Measurements from ENCODE around the gene GNAO1. TPM values are rescaled to one million over a fixed set of nuclear protein-coding genes. Genes with fewer than 3 reads are reported as not detected.

Gene GNAO1
- polyA plus RNA-seq, 1 of the 3 experiments (the other 2 are of a cell fraction), result 0.30 TPM

DNA sequence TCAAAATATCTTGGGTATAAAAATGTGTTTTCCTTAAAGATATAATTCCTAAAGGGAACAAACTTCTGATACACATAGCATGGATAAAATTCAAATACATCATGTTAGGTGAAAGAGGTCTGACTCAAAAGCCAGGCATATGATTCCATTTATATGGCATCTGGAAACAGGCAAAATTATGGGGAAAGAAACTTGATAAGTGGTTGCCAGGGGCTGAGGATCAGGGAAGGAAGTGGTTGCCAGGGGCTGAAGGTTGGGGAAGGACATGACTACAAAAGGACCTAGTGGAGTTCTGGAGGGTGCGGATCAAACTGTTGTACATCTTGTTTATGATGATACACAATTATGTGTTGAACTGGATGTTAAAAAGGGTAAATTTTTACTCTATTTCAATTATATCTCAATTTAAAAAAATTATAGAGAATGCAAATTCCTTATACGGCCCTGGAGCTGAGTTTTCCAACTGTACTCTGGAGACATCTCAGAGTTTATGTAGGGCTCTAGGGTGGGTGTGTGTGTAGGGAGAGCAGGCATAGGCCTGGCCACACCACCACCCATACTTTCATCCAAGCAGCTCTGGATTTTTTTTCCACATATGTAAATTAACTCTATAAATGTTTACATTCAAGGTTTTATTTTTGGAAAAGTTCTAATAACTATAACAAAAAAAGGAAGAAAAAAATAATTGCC is 179.0 kb downstream of the GNAO1 start:
- no peak overlapping the region; a peak in 1 of 4 replicates for H3K27ac ChIP-seq (ENCODE audit: low read depth in 2 of 2, low read length in 1 of 2)
- WGBS (ENCODE audit: low lambda C conversion rate), result 91% methylated on average over 2 of the region's 2 CpGs
- H3K27me3 ChIP-seq (ENCODE audit: insufficient read depth), result no peaks in the 10 kb centered on the region
- H3K9ac ChIP-seq, result no peak overlapping the region
- DNase-seq, result peak; percentile 63
- TF ChIP-seq TCF12 (IDR thresholded peaks at IDR 0.05) (peak; percentile 30; the same call in 1 of the 2 replicates), FOSL2 (IDR thresholded peaks at IDR 0.05; ENCODE audit: borderline replicate concordance, low read depth) (no peak)
- ChIA-PET CTCF (interaction anchor here (0.7 to 2.6 kb wide), 5 partner anchors 9 to 57 kb away, joined by 3 to 13 read pairs (median 3); no protein-coding TSS in a partner anchor), POLR2A (no interaction called here)
- no peaks in the 10 kb centered on the region for H3F3A ChIP-seq (replicated peaks; ENCODE audit: insufficient read depth)
- peaks cover 25% of the 10 kb centered on the region for H3K79me2 ChIP-seq (ENCODE audit: insufficient read depth)
- H2AFZ ChIP-seq (ENCODE audit: low read depth), result no peak overlapping the region
- H3K9me3 ChIP-seq, result no peaks in the 10 kb centered on the region
- no peak overlapping the region for H3K4me3 ChIP-seq (ENCODE audit: low read depth in 2 of 2, low read length in 1 of 2)
- H3K4me2 ChIP-seq, result no peak overlapping the region
- H3K4me1 ChIP-seq (ENCODE audit: control insufficient read depth in 1 of 2, insufficient read depth in 2 of 2, low read depth in 1 of 2, low read length in 1 of 2), result peaks cover 9 to 18% of the 10 kb centered on the region in 2 experiments
- H3K36me3 ChIP-seq (replicated peaks in 1 of 2; ENCODE audit: control insufficient read depth in 1 of 2, insufficient read depth in 2 of 2, low read length in 1 of 2), result peaks cover 31 to 34% of the 10 kb centered on the region in 2 experiments
- H4K20me1 ChIP-seq (ENCODE audit: insufficient read depth), result no peaks in the 10 kb centered on the region
- H3K9me2 ChIP-seq, result no peaks in the 10 kb centered on the region

DNA sequence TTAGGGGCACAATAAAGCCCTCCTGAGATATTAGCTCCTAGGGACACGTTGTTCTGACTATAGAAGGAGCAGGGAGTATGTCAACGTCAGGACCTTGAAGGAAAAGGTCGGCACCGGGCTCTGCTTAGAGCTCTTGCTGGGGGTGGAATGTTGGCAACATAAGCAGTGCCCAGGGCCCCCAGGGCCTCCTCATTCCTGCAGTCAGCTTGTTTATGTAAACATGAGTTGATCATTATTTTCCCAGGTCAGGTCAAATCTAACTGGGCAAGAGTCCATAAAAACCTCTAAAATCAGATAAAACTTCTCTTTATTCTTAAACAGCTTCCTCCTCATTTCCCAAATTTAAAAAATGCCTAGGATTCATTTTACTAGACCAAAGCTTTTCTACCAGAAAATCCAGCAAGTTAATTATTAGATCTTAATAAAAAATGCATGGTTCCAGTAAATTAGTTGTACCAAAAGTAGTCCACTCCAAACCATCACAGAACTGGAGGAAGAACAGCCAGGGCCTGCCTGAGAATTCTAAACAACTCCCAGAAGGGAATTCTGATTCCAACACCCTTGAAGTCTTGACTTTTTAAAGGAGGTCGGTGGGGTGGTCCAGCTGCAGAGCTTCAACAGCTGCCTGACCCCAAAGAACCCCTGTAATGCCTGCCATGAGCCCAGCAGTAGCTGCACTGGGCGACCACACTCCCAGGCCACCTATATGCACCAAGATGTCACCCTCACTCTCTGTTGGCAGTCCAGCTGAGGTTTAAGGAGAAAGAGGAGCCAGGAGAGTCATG is 179.8 kb downstream of the GNAO1 start:
- peaks cover 29% of the 10 kb centered on the region for H3K79me2 ChIP-seq (ENCODE audit: insufficient read depth)
- no peaks in the 10 kb centered on the region for H3K27me3 ChIP-seq (ENCODE audit: insufficient read depth)
- H3K4me3 ChIP-seq (ENCODE audit: low read depth in 2 of 2, low read length in 1 of 2), result no peak overlapping the region
- no peaks in the 10 kb centered on the region for H3K9me3 ChIP-seq
- peaks cover 31 to 37% of the 10 kb centered on the region in 2 experiments for H3K36me3 ChIP-seq (replicated peaks in 1 of 2; ENCODE audit: control insufficient read depth in 1 of 2, insufficient read depth in 2 of 2, low read length in 1 of 2)
- H3K9me2 ChIP-seq, result no peaks in the 10 kb centered on the region
- peak overlapping the region in 1 of 2 experiments; percentile 39; a peak in 1 of 4 replicates for H3K27ac ChIP-seq (ENCODE audit: low read depth in 2 of 2, low read length in 1 of 2)
- H3K9ac ChIP-seq, result no peak overlapping the region
- 67% methylated on average over 6 of the region's 6 CpGs for WGBS (ENCODE audit: low lambda C conversion rate)
- H3K4me1 ChIP-seq (ENCODE audit: control insufficient read depth in 1 of 2, insufficient read depth in 2 of 2, low read depth in 1 of 2, low read length in 1 of 2), result peaks cover 9 to 18% of the 10 kb centered on the region in 2 experiments
- CTCF ChIA-PET, result interaction anchor here (0.7 to 2.6 kb wide), 5 partner anchors 10 to 56 kb away, joined by 3 to 13 read pairs (median 3); no protein-coding TSS in a partner anchor
- TF ChIP-seq RAD21 (IDR thresholded peaks at IDR 0.05; ENCODE audit: low read length), result no peak
- TF ChIP-seq, protein P1, sequence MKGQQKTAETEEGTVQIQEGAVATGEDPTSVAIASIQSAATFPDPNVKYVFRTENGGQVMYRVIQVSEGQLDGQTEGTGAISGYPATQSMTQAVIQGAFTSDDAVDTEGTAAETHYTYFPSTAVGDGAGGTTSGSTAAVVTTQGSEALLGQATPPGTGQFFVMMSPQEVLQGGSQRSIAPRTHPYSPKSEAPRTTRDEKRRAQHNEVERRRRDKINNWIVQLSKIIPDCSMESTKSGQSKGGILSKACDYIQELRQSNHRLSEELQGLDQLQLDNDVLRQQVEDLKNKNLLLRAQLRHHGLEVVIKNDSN (IDR thresholded peaks at IDR 0.05; ENCODE audit: borderline replicate concordance, low read depth), result no peak
- TF ChIP-seq, protein P2, sequence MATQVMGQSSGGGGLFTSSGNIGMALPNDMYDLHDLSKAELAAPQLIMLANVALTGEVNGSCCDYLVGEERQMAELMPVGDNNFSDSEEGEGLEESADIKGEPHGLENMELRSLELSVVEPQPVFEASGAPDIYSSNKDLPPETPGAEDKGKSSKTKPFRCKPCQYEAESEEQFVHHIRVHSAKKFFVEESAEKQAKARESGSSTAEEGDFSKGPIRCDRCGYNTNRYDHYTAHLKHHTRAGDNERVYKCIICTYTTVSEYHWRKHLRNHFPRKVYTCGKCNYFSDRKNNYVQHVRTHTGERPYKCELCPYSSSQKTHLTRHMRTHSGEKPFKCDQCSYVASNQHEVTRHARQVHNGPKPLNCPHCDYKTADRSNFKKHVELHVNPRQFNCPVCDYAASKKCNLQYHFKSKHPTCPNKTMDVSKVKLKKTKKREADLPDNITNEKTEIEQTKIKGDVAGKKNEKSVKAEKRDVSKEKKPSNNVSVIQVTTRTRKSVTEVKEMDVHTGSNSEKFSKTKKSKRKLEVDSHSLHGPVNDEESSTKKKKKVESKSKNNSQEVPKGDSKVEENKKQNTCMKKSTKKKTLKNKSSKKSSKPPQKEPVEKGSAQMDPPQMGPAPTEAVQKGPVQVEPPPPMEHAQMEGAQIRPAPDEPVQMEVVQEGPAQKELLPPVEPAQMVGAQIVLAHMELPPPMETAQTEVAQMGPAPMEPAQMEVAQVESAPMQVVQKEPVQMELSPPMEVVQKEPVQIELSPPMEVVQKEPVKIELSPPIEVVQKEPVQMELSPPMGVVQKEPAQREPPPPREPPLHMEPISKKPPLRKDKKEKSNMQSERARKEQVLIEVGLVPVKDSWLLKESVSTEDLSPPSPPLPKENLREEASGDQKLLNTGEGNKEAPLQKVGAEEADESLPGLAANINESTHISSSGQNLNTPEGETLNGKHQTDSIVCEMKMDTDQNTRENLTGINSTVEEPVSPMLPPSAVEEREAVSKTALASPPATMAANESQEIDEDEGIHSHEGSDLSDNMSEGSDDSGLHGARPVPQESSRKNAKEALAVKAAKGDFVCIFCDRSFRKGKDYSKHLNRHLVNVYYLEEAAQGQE (IDR thresholded peaks at IDR 0.05; ENCODE audit: low read depth, low read length), result no peak
- TF ChIP-seq RCOR1 (IDR thresholded peaks at IDR 0.05; ENCODE audit: low read length), result no peak
- no peak for TF ChIP-seq SMC3 (IDR thresholded peaks at IDR 0.05; ENCODE audit: low read depth, low read length)
- TF ChIP-seq, protein P3, sequence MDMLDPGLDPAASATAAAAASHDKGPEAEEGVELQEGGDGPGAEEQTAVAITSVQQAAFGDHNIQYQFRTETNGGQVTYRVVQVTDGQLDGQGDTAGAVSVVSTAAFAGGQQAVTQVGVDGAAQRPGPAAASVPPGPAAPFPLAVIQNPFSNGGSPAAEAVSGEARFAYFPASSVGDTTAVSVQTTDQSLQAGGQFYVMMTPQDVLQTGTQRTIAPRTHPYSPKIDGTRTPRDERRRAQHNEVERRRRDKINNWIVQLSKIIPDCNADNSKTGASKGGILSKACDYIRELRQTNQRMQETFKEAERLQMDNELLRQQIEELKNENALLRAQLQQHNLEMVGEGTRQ (IDR thresholded peaks at IDR 0.05; ENCODE audit: borderline replicate concordance, low read depth, low read length), result no peak
- TF ChIP-seq, protein P4, sequence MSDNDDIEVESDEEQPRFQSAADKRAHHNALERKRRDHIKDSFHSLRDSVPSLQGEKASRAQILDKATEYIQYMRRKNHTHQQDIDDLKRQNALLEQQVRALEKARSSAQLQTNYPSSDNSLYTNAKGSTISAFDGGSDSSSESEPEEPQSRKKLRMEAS (IDR thresholded peaks at IDR 0.05; ENCODE audit: low read depth), result no peak
- no peak overlapping the region for H3K4me2 ChIP-seq
- H2AFZ ChIP-seq (ENCODE audit: low read depth), result no peak overlapping the region
- no peaks in the 10 kb centered on the region for H4K20me1 ChIP-seq (ENCODE audit: insufficient read depth)
- DNase-seq, result no peak
- POLR2A ChIA-PET, result no interaction called here
- no peaks in the 10 kb centered on the region for H3F3A ChIP-seq (replicated peaks; ENCODE audit: insufficient read depth)
